Measurements from ENCODE around the gene PMM2. TPM values are rescaled to one million over a fixed set of nuclear protein-coding genes. Genes with fewer than 3 reads are reported as not detected.
"Not testable (repeated sequence)": the region's sequence is repeated elsewhere in the genome, so short reads cannot be mapped to it uniquely, and the experiment has no call there.

PMM2 gene
- polyA plus RNA-seq, result 10 to 100 TPM; 16.5 to 25.2 (median 18.2) TPM

GRCh38 chr16:8797364-8798173 is at the start of gene PMM2, which contains the start of gene TMEM186:
PMM2 (plus strand) TSS chr16:8797839; CDS start chr16:8797883, 44 bp downstream.
TMEM186 (minus strand) TSS chr16:8797639; CDS start chr16:8797614, 25 bp downstream.
- H3K27ac ChIP-seq (ENCODE audit: low read depth, low read length), result no peak within 1 kb of the TSS
- WGBS, 3 donors, result 0 to 1% (median 0%) methylated on average over 61 of the region's 61 CpGs

DNA sequence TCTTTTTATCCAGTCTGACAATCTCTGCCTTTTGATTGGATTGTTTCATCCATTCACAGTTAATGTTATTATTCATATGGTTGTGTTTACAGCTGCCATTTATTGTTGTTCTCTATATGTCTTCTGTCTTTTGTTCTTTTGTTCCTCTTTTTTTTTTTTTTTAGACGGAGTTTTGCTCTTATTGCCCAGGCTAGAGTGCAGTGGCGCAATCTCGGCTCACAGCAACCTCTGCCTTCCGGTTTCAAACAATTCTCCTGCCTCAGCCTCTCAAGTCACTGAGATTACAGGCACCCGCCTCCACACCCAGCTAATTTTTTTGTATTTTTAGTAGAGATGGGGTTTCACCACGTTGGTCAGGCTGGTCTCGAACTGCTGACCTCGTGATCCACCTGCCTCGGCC is 48.7 kb upstream of the PMM2 start:
- 76 to 93% (median 84%) methylated on average over 9 of the region's 9 CpGs for WGBS, 3 donors
- H3K27ac ChIP-seq (ENCODE audit: low read depth, low read length), result not testable (repeated sequence)

GRCh38 chr16:8751481-8752311 is 45.9 kb upstream of the PMM2 start:
- WGBS, 3 donors, result 56 to 84% (median 67%) methylated on average over 14 of the region's 14 CpGs
- no peak overlapping the region for H3K27ac ChIP-seq (ENCODE audit: low read depth, low read length)

DNA sequence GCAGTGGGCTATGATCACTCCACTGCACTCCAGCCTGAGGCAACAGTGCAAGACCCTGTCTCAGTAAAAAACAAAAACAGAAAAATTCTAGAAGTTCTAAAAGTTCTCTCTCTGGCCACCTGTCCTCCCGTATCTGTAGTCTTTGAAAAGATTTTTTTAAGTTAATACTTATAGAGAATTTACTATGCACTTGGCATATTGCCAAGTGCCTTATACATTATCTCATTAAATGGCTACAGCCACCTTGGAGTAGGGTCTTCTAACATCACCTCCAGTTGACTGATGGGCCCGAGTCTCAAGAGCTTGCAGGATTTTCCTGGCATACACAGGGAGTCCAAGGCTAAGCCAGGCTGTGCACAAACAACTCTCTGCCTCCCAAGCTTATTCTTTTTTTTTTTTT is 44.9 kb upstream of the PMM2 start:
- no peak overlapping the region for H3K27ac ChIP-seq (ENCODE audit: low read depth, low read length)
- 18 to 76% (median 40%) methylated on average over 2 of the region's 2 CpGs for WGBS, 3 donors

- no peak overlapping the region for H3K27ac ChIP-seq (ENCODE audit: low read depth, low read length)
- 45 to 82% (median 68%) methylated on average over 9 of the region's 9 CpGs for WGBS, 3 donors
Observed at GRCh38 chr16:8753416-8754054, 44.1 kb upstream of the PMM2 start.

- no peak overlapping the region for H3K27ac ChIP-seq (ENCODE audit: low read depth, low read length)
- 89 to 93% (median 91%) methylated on average over 5 of the region's 5 CpGs for WGBS, 3 donors
Observed at GRCh38 chr16:8756755-8757154, 40.9 kb upstream of the PMM2 start.

DNA sequence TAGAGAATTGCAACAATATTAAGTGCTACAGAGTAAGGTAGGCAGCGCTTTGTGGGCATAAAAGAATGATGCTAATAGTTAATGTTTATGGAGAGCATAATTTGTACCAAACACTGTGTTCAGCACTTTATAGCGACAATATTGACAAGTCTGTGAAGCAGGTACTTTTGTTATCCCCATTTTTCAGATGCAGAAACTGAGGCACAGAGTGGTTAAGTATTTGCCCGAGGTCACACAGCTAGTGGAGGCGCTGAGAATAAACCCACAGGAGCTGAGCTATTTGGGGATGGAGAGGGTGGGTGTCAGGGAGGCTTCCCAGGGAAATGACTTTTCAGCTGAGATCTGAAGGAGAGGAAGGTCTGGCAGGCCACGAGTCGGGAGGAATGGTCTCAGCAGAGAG is 39.6 kb upstream of the PMM2 start:
- H3K27ac ChIP-seq (ENCODE audit: low read depth, low read length), result no peak overlapping the region
- WGBS, 3 donors, result 92 to 96% (median 94%) methylated on average over 6 of the region's 6 CpGs

DNA sequence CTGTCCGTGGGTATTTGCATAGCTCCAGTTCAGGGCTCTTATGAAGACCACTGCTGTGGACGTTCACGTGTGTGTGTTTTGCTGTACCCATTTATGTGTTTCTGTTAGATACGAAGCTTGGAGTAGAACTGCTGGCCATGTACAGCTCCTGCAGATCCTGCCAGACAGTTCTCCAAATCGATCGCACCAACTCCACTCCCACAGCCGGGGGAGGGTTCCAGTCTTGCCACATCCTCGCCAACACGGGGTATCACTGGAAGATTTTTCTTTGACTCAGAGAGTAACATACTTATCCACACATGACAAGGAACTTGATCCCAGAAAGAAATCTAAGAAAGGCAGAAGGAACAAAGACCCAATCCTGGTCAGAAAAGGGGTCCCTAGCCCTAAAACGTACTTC is 37.6 kb upstream of the PMM2 start:
- no peak overlapping the region for H3K27ac ChIP-seq (ENCODE audit: low read depth, low read length)
- 78 to 91% (median 88%) methylated on average over 10 of the region's 10 CpGs for WGBS, 3 donors

GRCh38 chr16:8761078-8761477 is 36.6 kb upstream of the PMM2 start:
- 81 to 86% (median 82%) methylated on average over 6 of the region's 6 CpGs for WGBS, 3 donors
- no peak overlapping the region for H3K27ac ChIP-seq (ENCODE audit: low read depth, low read length)

DNA sequence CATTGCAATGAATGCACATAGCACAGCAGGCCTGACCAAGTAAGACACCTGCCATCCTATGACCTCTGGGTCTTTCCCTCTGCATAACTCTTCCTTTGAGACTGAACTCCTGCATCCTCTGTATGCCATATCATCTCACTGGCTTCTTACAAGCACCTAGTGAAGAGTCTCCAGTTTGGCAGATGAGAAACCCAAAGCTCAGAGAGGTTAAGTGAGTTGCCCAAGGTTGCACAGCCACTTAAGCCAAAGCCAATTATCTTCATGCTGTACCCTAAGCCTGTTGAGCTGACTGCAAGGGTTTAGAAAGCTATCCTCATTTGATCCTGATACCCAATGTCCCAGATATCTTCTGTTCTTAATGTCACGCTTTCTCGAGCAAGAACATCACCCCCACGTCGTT is 35.4 kb upstream of the PMM2 start:
- WGBS, 3 donors, result 91 to 95% (median 94%) methylated on average over 4 of the region's 4 CpGs
- no peak overlapping the region for H3K27ac ChIP-seq (ENCODE audit: low read depth, low read length)

DNA sequence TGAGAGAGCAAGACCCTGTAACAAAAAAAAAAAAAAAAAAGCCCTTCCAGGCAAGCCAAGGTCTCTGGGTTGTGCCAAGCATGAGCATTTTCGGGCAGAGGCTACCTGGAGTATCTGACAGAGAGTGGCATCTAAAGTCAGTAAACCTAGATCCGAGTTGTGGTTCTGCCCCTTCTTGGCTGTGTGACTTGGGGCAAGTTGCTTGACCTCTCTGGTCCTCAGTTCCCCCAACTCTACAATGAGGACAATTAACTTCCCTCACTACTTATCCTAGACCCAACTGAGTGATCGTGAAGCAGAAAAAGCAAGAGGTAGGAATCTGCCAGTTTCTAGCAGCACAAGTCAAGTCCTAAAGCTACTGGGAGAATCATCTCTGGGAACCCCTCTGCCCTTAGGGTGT is 34.6 kb upstream of the PMM2 start:
- WGBS, 3 donors, result 95 to 98% (median 97%) methylated on average over 3 of the region's 3 CpGs
- no peak overlapping the region for H3K27ac ChIP-seq (ENCODE audit: low read depth, low read length)

DNA sequence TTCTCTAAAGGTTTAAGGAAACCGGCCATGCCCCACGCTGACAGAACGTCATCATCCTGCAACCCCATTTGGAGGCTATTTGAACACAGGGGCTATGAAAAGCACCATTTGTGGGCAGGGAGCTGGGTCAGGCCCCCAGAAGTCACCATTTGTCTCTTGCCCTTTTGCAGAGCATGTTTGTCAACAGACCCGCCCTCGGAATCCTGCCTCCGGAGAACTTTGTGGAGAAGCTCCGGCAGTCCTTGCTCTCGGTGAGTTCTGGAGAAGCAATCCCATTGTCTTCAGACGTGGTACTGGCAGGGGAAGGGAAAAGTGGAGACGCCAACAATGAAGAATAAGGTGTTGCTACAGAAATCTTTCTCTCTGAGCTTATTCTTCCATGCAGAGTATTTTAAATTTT is 33.7 kb upstream of the PMM2 start:
- no peak overlapping the region for H3K27ac ChIP-seq (ENCODE audit: low read depth, low read length)
- WGBS, 3 donors, result 76 to 81% (median 79%) methylated on average over 10 of the region's 10 CpGs

- 91 to 93% (median 91%) methylated on average over 18 of the region's 18 CpGs for WGBS, 3 donors
- no peak overlapping the region for H3K27ac ChIP-seq (ENCODE audit: low read depth, low read length)
Observed at GRCh38 chr16:8764525-8765250, 33.0 kb upstream of the PMM2 start.

GRCh38 chr16:8767176-8767575 is 30.5 kb upstream of the PMM2 start:
- 93 to 95% (median 94%) methylated on average over 8 of the region's 8 CpGs for WGBS, 3 donors
- H3K27ac ChIP-seq (ENCODE audit: low read depth, low read length), result no peak overlapping the region

- WGBS, 3 donors, result 94 to 97% (median 96%) methylated on average over 12 of the region's 12 CpGs
- H3K27ac ChIP-seq (ENCODE audit: low read depth, low read length), result no peak overlapping the region
Observed at GRCh38 chr16:8768283-8768682, 29.4 kb upstream of the PMM2 start.

- no peak overlapping the region for H3K27ac ChIP-seq (ENCODE audit: low read depth, low read length)
- 84 to 87% (median 87%) methylated on average over 12 of the region's 12 CpGs for WGBS, 3 donors
Observed at GRCh38 chr16:8768692-8769091, 28.9 kb upstream of the PMM2 start.

DNA sequence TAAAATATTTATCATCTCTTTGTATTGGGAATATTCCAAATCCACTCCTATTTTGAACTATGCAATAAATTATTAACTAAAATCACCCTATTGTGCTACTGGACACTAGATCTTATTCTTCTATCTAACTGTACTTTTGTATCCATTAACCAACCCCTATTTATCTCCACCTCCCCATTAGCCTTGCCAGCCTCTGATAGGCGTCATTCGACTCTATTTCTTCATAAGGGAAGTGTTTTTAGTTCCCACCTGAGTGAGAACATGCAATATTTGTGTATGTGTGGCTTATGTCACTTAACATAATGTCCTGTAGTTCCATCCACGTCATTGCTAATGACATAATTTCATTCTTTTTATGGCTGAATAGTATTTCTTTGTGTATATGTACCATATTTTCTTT is 24.1 kb upstream of the PMM2 start:
- 30 to 71% (median 60%) methylated on average over 3 of the region's 3 CpGs for WGBS, 3 donors
- no peak overlapping the region for H3K27ac ChIP-seq (ENCODE audit: low read depth, low read length)

GRCh38 chr16:8774208-8774607 is 23.4 kb upstream of the PMM2 start:
- WGBS, 3 donors, result 59 to 94% (median 87%) methylated on average over 11 of the region's 11 CpGs
- H3K27ac ChIP-seq (ENCODE audit: low read depth, low read length), result no peak overlapping the region
